ENCODE results near the gene NCAPD3.
"Not testable (repeated sequence)": the region's sequence is repeated elsewhere in the genome, so short reads cannot be mapped to it uniquely, and the experiment has no call there.

NCAPD3 gene

GRCh38 chr11:134224710-134225664, 1.2 kb upstream of the NCAPD3 start:
- peak; percentile 13 to 48 for DNase-seq (ENCODE audit: low read depth in 1 of 2, low spot score in 1 of 2)

- DNase-seq (ENCODE audit: low read depth in 1 of 2, low spot score in 1 of 2) = no peak
These were observed 646 bp downstream of the NCAPD3 start for GRCh38 chr11:134223121-134223520.

GRCh38 chr11:134216816-134217215, 7.0 kb downstream of the NCAPD3 start:
- no peak for DNase-seq (ENCODE audit: low read depth in 1 of 2, low spot score in 1 of 2)

DNA sequence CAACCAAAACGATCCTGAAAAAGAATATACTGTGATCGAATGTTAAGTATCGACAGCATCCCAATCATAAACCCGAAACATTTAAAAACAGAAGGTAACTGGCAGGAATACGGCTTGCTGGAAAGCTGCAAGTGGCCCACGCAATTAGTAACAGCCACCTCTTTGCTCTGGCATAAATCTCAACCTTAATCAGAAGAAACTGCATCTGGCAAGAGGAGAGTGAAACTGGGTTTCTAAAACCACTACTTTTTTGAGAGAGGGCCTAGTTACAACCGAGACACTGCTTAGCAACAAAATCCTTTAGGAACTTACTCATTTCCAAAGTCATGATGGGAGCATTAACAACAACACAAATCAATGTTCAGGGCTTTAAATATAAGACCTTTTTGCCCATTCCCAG, 7.9 kb downstream of the NCAPD3 start:
- no peak for DNase-seq (ENCODE audit: low read depth in 1 of 2, low spot score in 1 of 2)

DNA sequence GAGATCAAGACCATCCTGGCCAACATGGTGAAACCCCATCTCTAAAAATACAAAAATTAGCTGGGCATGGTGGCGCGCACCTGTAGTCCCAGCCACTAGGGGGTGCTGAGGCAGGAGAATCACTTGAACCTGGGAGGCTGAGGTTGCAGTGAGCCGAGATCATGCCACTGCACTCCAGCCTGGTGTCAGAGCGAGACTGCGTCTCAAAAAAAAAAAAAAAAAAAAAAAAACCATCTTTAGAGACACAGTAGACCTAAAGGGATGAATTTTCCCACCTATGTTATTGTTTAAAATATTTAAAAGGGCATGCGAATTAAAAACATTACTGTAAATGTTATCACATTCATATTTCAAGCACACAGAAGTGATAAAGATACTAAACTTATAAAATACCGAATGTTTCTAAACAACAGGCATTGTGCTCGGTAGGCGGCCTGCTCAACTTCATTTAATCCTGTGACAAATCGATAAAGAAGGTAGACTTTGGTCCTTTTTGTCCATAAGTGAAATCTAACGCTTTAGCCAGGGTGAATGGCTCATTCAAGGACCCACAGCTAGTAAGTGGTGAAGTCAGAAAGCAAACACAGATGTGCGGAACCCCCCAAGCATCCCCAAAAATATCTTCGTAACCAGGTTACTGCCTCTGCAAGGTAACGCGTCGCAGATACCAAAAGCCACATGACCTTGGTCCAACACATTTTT, 16.1 kb downstream of the NCAPD3 start:
- peak; percentile 31 to 38 for DNase-seq (ENCODE audit: low read depth in 1 of 2, low spot score in 1 of 2)

DNA sequence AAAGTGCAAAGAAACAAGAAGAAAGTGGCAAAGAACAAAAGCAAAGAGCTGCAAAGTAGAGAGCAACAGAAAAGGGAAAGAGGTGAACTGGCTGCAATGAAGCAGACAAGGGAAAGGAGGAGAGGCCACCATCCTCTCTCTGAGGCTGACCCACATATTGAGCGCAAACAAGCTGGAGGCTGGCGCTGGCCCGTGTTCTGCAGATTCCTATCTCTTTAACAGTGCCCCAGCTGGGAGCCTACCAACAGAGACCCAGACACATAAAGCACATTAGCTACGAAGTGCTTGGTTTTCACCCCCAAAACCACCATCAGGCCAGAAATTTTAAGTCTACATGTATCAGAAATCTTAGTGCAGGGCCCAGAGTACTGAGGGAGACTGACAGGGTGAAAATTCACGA, 17.6 kb downstream of the NCAPD3 start:
- DNase-seq (ENCODE audit: low read depth in 1 of 2, low spot score in 1 of 2) = no peak

- no peak for DNase-seq (ENCODE audit: low read depth in 1 of 2, low spot score in 1 of 2)
These were observed 18.0 kb downstream of the NCAPD3 start for GRCh38 chr11:134205729-134206128.

DNA sequence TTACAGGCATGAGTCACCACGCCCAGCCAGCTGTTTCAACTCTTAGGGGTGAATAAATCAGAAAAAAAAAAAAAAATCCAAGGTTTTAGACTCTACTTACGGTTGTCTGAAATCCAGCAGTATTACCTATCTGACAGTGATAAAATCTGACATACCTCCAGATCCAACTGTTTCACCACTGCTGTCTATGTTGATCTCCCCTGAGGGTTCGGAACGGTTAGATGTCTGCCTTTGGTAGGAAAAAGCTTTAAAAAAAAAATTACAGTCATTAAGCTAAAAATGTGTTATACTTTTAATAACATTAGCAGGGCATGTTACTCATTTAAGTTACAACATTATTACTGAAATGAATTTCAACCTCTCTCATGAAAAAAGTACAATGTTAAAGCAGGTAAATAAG, 21.1 kb downstream of the NCAPD3 start:
- no peak for DNase-seq (ENCODE audit: low read depth in 1 of 2, low spot score in 1 of 2)

DNA sequence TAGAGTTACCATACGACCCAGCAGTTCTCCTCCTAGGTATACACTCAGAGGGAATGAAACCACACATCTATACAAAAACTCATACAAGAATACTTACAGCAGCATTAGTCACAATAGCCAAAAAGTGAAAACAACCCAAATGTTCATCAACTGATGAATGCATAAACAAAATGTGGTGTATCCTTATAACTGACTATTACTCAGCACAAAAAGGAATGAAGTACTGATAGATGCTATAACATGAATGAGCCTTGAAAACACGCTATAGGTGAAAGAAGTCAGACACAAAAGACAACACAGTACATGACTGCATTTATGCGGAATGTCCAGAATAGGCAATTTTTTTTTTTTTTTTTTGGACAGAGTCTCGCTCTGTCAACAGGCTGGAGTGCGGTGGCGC, 23.1 kb downstream of the NCAPD3 start:
- DNase-seq (ENCODE audit: low read depth in 1 of 2, low spot score in 1 of 2) = no peak

GRCh38 chr11:134199531-134199930, 24.2 kb downstream of the NCAPD3 start:
- no peak for DNase-seq (ENCODE audit: low read depth in 1 of 2, low spot score in 1 of 2)

DNA sequence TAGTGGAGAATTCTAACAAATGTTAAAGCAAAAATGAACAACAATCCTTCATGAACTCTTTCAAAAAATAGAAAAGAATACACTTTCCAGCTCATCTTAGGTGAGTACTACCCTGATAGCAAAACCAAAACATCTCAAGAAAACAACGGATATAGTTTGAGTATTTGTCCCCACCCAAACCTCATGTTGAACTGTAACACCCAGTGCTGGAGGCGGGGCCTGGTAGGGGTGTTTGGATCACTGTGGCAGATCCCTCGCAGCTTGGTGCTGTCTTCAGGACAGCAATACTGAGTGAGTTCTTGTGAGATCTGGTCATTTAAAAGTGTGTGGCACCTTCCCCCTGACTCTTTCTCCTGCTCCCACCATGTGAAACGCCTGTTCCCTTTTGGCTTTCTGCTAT, 27.0 kb downstream of the NCAPD3 start:
- no peak for DNase-seq (ENCODE audit: low read depth in 1 of 2, low spot score in 1 of 2)

GRCh38 chr11:134188092-134188491, 35.7 kb downstream of the NCAPD3 start:
- not testable (repeated sequence) for DNase-seq (ENCODE audit: low read depth in 1 of 2, low spot score in 1 of 2)

GRCh38 chr11:134181707-134182106, 42.1 kb downstream of the NCAPD3 start:
- DNase-seq (ENCODE audit: low read depth in 1 of 2, low spot score in 1 of 2) = no peak

DNA sequence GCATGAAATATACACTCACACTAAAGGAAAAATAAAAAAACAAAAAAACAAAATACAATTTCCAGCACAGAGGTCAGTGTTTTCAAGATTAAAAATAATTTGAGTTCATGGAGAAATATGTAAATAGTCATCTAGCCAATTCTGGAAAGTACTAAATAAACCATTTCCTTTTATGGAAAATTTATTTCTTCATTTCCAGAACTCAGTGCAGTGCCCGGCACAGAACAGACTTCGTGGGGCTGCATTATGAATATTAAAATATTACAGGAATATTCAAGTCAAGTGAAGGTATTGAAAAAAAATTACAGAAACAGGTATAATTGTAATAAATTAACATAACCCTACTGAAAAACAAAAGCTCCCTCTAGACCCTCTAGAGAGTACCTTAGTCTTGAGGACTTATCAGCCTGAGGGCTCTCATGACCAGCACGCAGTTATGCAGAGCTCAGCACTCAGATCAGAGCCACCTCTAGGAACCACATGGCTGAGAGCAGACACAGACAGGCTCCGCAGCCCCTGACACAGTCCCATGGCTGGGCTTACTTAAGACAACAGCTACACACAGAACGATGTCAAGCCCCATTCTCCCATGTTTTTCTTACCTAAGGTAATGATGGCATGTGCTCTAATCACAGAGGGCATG, 45.6 kb downstream of the NCAPD3 start:
- DNase-seq (ENCODE audit: low read depth in 1 of 2, low spot score in 1 of 2) = no peak

DNA sequence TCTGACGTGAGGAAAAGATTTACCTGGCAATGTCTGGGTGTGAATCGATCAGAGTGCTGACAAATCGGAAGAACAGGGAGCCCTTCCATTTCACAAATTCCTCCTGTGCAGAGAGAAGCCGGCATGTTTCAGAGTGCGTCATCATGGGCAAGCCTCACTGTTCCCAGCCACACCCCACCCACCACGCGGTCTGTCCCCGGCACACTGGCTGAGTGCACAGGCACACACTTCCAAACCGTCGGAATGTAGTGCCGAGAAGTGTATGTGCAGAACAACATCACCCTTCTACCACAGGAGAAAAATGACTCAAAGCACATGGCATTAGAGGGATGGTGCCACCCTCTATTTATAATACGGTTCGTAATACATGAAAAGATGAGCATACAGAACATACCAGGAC, 47.5 kb downstream of the NCAPD3 start:
- no peak for DNase-seq (ENCODE audit: low read depth in 1 of 2, low spot score in 1 of 2)

GRCh38 chr11:134173296-134173695, 50.5 kb downstream of the NCAPD3 start:
- DNase-seq (ENCODE audit: low read depth in 1 of 2, low spot score in 1 of 2) = no peak

DNA sequence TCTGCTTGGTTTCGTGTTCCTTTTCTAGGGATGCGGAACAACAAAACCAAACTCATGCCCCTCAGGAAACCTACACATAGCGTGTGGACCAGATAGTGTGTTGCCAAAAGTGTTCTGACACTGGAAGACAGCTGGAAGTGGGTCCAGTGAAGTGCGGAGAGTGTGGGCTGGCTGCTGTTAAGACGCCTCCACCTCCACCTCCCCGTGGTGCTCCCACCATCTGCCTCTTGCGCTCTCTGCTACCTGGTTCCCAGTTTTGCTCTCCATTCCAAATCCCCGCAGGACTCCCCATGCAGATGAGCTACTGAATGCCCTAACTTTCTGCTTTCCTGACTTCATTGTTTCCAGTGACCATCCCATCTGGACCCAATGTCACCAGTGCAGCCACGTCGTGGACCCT, 51.8 kb downstream of the NCAPD3 start:
- DNase-seq (ENCODE audit: low read depth in 1 of 2, low spot score in 1 of 2) = no peak

DNA sequence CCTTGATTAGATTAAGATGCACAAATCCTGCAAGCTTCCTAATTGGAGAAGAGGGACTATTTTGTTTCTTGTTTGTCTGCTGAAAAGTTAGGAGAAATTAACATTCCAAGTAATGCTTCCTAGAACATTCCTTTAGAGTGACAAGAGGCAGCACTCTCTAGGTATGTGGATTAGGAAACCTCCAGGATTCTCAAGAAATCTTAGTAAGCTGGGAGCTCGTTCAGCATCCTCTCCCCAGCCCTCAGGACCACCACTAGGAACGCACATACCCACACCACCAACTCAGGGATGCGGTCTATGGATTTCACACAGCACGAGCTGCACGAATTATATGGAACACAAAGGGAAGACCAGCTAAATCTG, 52.9 kb downstream of the NCAPD3 start:
- no peak for DNase-seq (ENCODE audit: low read depth in 1 of 2, low spot score in 1 of 2)

DNA sequence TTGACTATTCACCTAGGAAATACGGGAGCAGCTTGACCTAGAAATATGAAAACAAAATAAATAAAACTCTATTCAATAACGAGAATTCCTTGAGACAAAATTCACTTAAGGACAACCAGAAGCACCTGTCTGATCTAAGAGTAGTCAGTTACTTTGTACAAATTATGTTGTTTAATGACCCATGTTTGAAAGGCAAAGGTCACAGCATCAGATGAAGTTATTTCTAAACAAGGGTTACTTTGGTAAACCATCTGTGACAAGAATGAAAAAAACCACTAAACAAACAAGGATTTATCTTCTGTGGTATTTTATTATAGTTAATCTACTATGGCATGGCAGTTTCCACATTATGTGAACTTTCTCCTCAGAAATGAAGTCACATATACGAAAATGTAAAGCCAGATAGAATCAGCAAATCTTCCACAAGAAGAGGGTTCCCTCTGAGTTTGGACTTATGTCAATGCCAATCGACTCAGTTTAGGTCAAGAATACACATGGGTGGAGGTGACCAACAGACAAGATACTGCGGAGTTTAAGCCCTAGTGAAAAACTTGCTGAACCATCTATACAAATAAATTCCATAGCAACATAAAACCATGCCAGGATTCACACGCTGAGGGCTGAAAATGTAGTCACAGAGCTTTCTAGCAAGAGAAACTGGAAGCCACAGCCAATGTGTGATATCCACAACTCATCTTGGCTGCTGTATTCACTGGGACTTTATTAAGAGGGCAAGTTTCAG, 53.4 kb downstream of the NCAPD3 start:
- no peak for DNase-seq (ENCODE audit: low read depth in 1 of 2, low spot score in 1 of 2)

DNA sequence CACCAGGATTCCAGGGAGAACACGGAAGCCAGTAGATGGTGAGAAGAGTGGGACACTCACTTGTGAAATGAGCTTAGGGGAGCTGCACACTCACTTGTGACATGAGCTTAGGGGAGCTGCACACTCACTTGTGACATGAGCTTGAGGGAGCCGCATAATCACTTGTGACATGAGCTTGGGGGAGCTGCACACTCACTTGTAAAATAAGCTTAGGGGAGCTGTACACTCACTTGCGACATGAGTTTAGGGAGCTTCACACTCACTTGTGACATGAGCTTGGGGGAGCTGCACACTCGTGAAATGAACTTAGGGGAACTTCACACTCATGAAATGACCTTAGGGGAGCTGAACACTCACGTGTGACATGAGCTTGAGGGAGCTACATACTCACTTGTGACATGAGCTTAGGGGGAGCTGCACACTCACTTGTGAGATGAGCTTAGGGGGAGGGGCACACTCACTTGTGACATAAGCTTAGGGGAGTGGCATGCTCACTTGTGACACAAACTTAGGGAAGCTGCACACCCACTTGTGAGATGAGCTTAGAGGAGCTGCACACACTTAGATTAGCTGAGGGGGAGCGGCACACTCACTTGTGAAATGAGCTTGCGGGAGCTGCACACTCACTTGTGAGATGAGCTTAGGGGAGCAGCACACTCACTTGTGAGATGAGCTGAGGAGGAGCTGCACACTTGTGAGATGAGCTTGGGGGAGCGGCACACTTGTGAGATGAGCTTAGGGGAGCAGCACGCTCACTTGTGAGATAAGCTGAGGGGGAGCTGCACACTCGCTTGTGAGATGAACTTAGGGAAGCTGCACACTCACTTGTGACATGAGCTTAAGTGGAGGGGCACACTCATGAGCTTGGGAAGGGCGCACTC, 59.0 kb downstream of the NCAPD3 start:
- no peak for DNase-seq (ENCODE audit: low read depth in 1 of 2, low spot score in 1 of 2)
